ENCODE results near the gene GRM7.

- TF ChIP-seq CTCF (IDR thresholded peaks at IDR 0.05), result no peak
- TF ChIP-seq POLR2A (IDR thresholded peaks at IDR 0.05), result no peak
Observed at GRCh38 chr3:7650466-7650865, 789.6 kb downstream of the GRM7 start.
